ENCODE measurements around the gene SH2D3C.

DNA sequence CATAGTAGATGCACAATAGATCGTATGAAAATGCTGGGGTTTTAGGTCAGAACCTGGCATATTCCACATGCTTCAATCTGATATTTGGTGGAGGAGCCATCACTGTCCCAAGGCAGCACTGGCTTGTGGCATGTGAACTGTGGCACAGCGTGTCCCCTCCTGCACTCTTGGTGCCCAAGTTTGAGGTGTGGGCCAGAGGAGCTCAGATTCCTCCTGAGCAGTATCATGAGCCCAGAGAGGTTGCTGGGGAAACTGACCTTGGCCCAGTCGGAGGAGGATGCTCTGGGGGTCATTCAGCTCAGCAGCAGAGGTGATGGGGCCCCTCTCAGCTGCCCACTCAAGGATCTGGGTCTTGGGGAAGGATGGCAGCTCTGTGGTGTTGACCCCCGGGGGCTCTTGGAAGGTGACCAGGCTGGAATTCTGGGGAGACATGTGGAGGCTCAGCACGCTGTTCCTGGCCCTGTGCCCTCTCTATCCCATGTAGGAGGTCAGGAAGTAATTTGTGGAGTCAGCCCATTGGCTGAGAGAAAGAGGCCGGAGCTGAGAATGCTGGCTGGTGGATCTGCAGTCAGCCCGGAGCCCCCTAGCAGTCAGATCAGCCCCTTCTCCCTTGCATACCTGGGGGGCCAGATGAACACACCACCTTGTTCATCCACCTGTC is 47.9 kb upstream of the SH2D3C start:
- TF ChIP-seq, protein P1, sequence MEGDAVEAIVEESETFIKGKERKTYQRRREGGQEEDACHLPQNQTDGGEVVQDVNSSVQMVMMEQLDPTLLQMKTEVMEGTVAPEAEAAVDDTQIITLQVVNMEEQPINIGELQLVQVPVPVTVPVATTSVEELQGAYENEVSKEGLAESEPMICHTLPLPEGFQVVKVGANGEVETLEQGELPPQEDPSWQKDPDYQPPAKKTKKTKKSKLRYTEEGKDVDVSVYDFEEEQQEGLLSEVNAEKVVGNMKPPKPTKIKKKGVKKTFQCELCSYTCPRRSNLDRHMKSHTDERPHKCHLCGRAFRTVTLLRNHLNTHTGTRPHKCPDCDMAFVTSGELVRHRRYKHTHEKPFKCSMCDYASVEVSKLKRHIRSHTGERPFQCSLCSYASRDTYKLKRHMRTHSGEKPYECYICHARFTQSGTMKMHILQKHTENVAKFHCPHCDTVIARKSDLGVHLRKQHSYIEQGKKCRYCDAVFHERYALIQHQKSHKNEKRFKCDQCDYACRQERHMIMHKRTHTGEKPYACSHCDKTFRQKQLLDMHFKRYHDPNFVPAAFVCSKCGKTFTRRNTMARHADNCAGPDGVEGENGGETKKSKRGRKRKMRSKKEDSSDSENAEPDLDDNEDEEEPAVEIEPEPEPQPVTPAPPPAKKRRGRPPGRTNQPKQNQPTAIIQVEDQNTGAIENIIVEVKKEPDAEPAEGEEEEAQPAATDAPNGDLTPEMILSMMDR (IDR thresholded peaks at IDR 0.05; ENCODE audit: insufficient read depth, low read length, poor library complexity, severe bottlenecking), result no peak
- TF ChIP-seq EZH2phosphoT487 (conservative IDR thresholded peaks at IDR 0.05; ENCODE audit: low read length), result no peak

All from SU-DHL-6 (cell line).